ENCODE measurements around the gene IDH3G.
A peak's percentile ranks its signal among the peaks of the same experiment; 100 is the strongest.

DNA sequence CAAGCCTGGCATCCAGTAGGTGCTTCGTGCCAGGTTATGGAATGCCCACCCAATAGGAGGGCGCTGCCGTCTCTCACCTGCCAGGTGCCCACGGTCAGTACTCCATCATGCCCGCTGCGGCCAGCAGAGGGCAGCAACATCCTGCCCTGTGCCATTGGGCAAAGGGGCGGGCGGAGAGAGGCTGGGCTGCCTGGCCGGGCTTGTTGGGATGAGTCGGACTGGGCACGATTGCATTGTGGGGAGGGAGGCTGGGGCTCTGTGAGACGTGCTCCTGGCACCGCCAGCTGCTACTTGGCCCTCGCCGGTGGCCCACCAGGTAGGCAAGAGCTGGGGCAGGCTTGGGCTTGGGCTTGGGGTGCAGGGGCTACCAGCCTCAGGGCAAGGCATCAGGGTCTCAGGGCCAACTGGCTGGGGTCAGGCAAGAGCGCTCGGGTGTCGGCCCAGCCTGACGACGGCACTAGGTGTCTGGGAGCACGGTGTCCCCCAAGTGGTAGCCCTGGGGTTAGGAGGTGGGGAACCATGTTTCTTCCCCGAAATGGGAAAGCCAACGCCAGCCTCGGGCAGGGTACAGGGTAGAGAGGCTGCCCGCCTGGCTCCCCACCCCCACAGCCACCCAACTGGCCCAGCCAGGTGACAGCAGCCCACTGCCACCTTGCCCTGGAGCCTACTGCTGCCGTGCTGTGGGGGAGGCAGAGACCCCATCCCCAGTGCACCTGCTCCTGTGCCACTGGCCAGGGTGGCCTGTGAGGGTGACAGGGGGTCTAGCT is 30.0 kb downstream of the IDH3G start, which contains the start of gene PLXNB3:
- TF ChIP-seq CTCF (IDR thresholded peaks at IDR 0.05) (peak in 5 of 7 experiments; percentile 53 to 90 (median 72)), POLR2A (IDR thresholded peaks at IDR 0.05) (no peak)
